Chondrocyte (in vitro differentiated cells): Measurements from ENCODE around the gene MCC. TPM values are rescaled to one million over a fixed set of nuclear protein-coding genes. Genes with fewer than 3 reads are reported as not detected.

Source experiments
- DNase-seq: peaks from one replicate; pipeline ENCODE4 v3.0.0; 2021; ENCODE audit warnings: mixed read lengths, low spot score
- H3K27ac Mint-ChIP-seq: one replicate; pipeline ENCODE4 v1.8.0; 2021; ENCODE audit warnings: mild to moderate bottlenecking, moderate library complexity, mixed read lengths; ENCODE audit not compliant: unreplicated experiment
- H3K27me3 Mint-ChIP-seq: 2 replicates; pipeline ENCODE4 v1.8.0; 2021; ENCODE audit warnings: low read depth, mixed read lengths
- H3K36me3 Mint-ChIP-seq: 2 replicates; pipeline ENCODE4 v1.8.0; 2021; ENCODE audit warnings: low read depth, mixed read lengths
- H3K4me1 Mint-ChIP-seq: 2 replicates; pipeline ENCODE4 v1.8.0; 2021; ENCODE audit warnings: low read depth, mild to moderate bottlenecking, mixed read lengths
- H3K4me3 Mint-ChIP-seq: one replicate; pipeline ENCODE4 v1.8.0; 2021; ENCODE audit warnings: mild to moderate bottlenecking, moderate library complexity, mixed read lengths; ENCODE audit not compliant: unreplicated experiment
- H3K9me3 Mint-ChIP-seq: 2 replicates; pipeline ENCODE4 v1.8.0; 2021; ENCODE audit warnings: low read depth, mixed read lengths
- long read RNA-seq: library from polyadenylated mRNA; stranded (forward); transcript quantifications from one replicate; pipeline ENCODE4 v2.0.0, GENCODE V29; 2021
- total RNA-seq: library from RNA; stranded (reverse); gene quantifications from 3 replicates; pipeline ENCODE4 v1.2.1, GENCODE V29; 2021
- TF ChIP-seq, protein P1 (sequence below): fragments of 200-600 bp; sonication (generic); IDR thresholded peaks from 2 replicates; pipeline ENCODE4 v1.5.0; 2021; ENCODE audit warnings: antibody characterized with exemption, mild to moderate bottlenecking, moderate library complexity

Gene MCC
- 13.2 to 18.6 TPM (median 15.0 TPM) in 3 replicates for total RNA-seq
- long read RNA-seq, partial matches to known transcripts: 1 of 15 reads
- long read RNA-seq, other reads (novel, unspliced or antisense): 12 of 15 reads

DNA sequence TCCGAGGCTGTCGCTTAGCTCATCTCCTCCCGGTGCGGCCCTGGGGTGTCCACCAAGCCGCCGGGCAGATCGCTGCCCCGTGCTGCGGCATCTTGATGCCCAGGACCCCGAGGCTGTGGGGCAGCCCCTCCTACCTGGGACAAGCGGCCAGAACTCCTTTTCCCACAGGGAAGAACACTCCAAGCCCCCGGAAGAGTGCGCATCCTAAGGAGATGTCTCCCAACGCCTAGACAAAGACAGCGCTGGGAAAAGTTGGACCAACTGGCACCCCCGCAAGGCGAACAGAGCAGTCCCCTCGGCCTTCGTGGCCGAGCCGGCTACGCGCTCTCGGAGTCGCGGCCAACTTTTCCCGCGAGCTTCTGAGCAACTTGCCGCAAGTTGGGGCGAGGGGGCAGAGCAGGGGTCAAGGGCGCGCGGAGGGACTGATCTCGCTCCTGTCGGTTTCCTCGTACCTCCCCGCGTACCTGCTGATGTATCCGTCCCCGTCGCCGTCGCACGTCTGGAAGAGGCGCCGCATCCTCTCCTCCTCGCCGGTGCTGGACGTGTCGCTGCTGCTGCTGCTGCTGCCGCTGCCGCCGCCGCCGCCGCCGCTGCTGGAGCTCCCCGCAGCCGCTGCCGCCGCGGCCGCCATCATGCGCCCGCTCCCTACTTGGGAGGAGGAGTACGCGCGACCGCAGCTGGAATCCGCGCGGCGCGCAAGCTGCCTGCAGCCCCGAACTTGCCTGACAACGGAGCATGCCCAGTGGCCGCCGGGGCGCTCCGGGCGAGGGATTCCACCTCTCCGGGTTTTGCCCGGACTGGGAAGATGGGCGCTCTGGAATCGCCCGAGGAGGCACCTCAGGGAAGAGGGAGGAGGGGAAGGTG, at the start of gene MCC:
TSS of gene MCC (minus strand) at position 673 of the 864 bp plus-strand sequence.
- peak within 1 kb of the TSS; percentile 94 for H3K27ac Mint-ChIP-seq
- no peaks in the 10 kb centered on the region for H3K27me3 Mint-ChIP-seq
- H3K36me3 Mint-ChIP-seq: peaks cover 6% of the 10 kb centered on the region
- H3K4me3 Mint-ChIP-seq: peak within 1 kb of the TSS; percentile 91
- DNase-seq: peak; percentile 98
- H3K4me1 Mint-ChIP-seq: peaks cover 32% of the 10 kb centered on the region
- TF ChIP-seq, protein P1, sequence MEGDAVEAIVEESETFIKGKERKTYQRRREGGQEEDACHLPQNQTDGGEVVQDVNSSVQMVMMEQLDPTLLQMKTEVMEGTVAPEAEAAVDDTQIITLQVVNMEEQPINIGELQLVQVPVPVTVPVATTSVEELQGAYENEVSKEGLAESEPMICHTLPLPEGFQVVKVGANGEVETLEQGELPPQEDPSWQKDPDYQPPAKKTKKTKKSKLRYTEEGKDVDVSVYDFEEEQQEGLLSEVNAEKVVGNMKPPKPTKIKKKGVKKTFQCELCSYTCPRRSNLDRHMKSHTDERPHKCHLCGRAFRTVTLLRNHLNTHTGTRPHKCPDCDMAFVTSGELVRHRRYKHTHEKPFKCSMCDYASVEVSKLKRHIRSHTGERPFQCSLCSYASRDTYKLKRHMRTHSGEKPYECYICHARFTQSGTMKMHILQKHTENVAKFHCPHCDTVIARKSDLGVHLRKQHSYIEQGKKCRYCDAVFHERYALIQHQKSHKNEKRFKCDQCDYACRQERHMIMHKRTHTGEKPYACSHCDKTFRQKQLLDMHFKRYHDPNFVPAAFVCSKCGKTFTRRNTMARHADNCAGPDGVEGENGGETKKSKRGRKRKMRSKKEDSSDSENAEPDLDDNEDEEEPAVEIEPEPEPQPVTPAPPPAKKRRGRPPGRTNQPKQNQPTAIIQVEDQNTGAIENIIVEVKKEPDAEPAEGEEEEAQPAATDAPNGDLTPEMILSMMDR: no peak
- H3K9me3 Mint-ChIP-seq: peaks cover 15% of the 10 kb centered on the region

DNA sequence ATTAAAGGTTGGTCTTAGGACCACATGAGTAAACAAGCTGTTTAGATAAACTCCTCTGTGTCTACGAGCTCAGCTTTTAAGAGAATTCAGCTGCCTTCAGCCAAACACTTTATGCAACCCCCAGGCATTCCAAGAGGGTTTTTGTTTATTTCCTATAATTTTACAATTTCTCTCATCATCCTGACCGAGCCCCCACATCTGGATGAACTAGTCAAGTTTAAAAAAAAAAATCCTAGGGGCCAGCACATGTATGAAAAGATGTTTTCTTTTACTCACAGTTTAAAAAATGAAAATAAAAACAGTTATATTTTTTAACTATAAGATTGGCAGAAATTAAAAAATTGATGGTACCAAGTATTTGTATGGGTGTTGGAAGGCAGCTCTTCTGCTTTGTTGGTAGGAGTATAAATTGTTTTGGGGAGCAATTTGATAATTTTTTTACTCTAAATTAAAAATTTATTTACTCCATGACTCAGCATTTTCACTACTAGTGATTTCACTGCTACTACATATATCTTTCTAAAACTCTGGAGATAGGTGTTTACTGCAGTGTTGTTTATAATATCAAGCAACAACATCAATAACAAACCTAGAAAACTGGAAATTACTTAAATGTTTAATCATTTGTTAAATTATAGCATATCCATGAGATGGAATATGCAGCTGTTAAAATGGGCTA, 43.4 kb upstream of the MCC start:
- TF ChIP-seq, protein P1: no peak
- H3K4me3 Mint-ChIP-seq: no peak overlapping the region
- H3K9me3 Mint-ChIP-seq: peaks cover 6% of the 10 kb centered on the region
- H3K27ac Mint-ChIP-seq: no peak overlapping the region
- peaks cover 14% of the 10 kb centered on the region for H3K4me1 Mint-ChIP-seq
- peaks cover 13% of the 10 kb centered on the region for H3K36me3 Mint-ChIP-seq
- DNase-seq: no peak
- no peaks in the 10 kb centered on the region for H3K27me3 Mint-ChIP-seq

DNA sequence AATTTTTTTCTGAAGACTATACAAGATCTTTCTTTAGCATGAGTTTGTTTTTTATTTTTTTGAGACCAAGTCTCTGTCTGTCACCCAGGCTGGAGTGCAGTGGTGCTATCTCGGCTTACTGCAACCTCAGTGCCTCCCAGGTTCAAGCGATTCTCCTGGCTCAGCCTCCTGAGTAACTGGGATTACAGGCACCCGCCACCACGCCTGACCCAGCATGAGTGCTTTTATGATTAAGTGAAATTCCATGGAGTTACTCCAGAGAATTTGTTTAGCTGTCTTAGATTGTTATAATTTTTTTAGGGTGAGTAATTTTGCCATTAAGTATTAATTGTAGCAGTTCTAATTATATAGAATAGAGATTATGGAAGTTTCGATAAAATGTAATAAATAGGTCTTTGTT, 39.5 kb upstream of the MCC start:
- H3K36me3 Mint-ChIP-seq: peaks cover 7% of the 10 kb centered on the region
- no peak overlapping the region for H3K4me3 Mint-ChIP-seq
- H3K27me3 Mint-ChIP-seq: no peaks in the 10 kb centered on the region
- no peak for DNase-seq
- peaks cover 6% of the 10 kb centered on the region for H3K9me3 Mint-ChIP-seq
- no peak overlapping the region for H3K27ac Mint-ChIP-seq
- peaks cover 19% of the 10 kb centered on the region for H3K4me1 Mint-ChIP-seq
- TF ChIP-seq, protein P1: no peak

DNA sequence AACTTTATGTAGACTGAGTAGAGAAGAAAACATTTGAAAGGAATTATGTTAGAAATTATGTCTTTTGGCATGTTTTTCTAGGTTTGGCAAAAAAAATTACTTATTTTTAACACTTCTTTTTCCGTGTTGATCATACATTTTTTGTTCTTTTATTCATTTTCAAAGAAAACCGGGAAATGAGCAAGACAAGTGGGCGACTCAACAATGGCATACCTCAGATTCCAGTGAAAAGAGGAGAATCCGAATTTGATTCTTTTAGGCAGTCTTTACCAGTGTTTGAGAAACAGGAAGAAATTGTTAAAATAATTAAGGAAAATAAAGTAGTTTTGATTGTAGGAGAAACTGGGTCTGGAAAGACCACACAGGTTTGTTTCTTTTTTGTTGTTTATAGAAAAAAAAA, 38.2 kb upstream of the MCC start:
- peaks cover 19% of the 10 kb centered on the region for H3K4me1 Mint-ChIP-seq
- H3K36me3 Mint-ChIP-seq: peaks cover 6% of the 10 kb centered on the region
- no peak overlapping the region for H3K4me3 Mint-ChIP-seq
- TF ChIP-seq, protein P1: no peak
- no peak for DNase-seq
- H3K9me3 Mint-ChIP-seq: peaks cover 6% of the 10 kb centered on the region
- no peak overlapping the region for H3K27ac Mint-ChIP-seq
- no peaks in the 10 kb centered on the region for H3K27me3 Mint-ChIP-seq

DNA sequence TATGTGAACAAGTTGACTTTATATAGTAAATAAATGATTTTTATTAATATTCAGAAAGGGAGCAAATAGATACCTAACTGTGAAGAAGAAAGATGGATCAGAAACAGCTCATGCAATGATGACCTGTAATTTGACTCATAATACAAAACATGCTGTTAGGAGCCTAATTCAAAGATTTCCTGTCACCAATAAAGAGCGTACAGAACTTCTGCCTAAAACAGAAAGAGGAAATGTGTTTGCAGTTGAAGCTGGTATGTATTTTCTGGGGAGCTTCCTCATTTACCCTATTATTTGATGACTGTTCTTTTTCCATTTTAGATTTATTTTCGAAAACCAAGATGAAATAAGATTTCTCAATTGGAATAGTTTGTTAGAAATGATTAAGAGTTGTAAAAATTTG, 36.7 kb upstream of the MCC start:
- no peak overlapping the region for H3K4me3 Mint-ChIP-seq
- no peaks in the 10 kb centered on the region for H3K27me3 Mint-ChIP-seq
- TF ChIP-seq, protein P1: no peak
- peaks cover 4% of the 10 kb centered on the region for H3K36me3 Mint-ChIP-seq
- peaks cover 15% of the 10 kb centered on the region for H3K4me1 Mint-ChIP-seq
- peaks cover 3% of the 10 kb centered on the region for H3K9me3 Mint-ChIP-seq
- DNase-seq: no peak
- no peak overlapping the region for H3K27ac Mint-ChIP-seq
